PC-3 (cell line): Measurements from ENCODE around the gene TCF3.

Experiments used
- CTCF ChIP-seq: fragments of 300-600 bp; sonication (generic); conservative IDR thresholded peaks from 2 replicates; pipeline ENCODE4 v1.5.1; 2017; ENCODE audit warnings: antibody characterized with exemption, low read depth, mild to moderate bottlenecking, low read length
- EZH2 ChIP-seq: fragments of 300-600 bp; sonication (generic); IDR thresholded peaks from one replicate; pipeline ENCODE4 v1.6.1; 2017; ENCODE audit warnings: antibody characterized with exemption, mild to moderate bottlenecking, low read length; ENCODE audit not compliant: unreplicated experiment
- EZH2phosphoT487 ChIP-seq: fragments of 300-600 bp; sonication (generic); IDR thresholded peaks from 2 replicates; pipeline ENCODE4 v1.6.1; 2018; ENCODE audit warnings: mild to moderate bottlenecking, antibody characterized with exemption, low read length, borderline replicate concordance

GRCh38 chr19:1616396-1616795, 36.0 kb downstream of the TCF3 start:
- TF ChIP-seq CTCF (no peak), EZH2phosphoT487 (no peak), EZH2 (no peak)
